IMR-90 (cell line): ENCODE measurements around the gene R3HDM4.

Experiments
- MXI1 ChIP-seq: IDR thresholded peaks from 2 replicates; pipeline ENCODE4 v1.6.1; 2012; ENCODE audit warnings: low read depth, mild to moderate bottlenecking, low read length, moderate library complexity, borderline replicate concordance
- POLR2A ChIP-seq: IDR thresholded peaks from 2 replicates; pipeline ENCODE4 v1.6.1; 2012; ENCODE audit warnings: mild to moderate bottlenecking, low read depth, low read length
- TF ChIP-seq, protein P1 (sequence below): conservative IDR thresholded peaks from 2 replicates; pipeline ENCODE4 v1.5.1; 2012; ENCODE audit warnings: mild to moderate bottlenecking, low read depth, low read length, improper control_type of control experiment

DNA sequence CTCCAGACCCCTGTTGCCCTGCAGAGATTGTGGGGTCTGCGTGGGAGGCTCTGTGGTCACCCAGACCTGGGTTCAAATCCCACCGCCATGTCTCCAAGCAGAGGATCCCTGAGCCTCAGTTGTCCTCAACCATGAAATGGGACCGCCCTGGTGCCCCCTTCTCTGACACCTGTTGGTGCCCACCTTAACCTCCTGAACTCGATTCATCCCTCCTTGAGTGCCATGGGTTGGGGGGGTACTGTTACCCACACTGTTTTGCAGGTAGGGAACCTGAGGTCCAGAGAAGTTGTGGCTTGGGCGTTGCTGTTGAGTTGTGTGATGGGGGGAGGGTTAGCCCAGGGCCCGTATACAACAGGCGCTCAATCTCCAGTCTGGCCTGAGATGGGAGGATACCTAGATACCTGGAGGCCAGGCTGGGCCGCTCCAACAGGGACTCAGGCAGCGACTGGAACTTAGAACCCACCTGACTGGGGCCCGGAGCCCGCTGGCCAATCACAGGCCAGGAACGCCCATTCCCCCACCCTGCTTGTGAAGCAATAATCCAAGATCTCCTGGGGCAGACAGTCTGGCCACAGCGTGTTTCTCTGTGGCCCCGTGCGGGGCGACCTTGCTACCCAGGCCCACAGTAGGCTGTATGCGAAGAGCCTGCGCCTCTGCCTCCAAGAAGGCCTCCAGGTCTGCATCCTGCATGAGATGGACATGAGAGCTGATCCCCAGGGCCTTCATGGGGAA is 15.6 kb upstream of the R3HDM4 start:
- TF ChIP-seq, protein P1, sequence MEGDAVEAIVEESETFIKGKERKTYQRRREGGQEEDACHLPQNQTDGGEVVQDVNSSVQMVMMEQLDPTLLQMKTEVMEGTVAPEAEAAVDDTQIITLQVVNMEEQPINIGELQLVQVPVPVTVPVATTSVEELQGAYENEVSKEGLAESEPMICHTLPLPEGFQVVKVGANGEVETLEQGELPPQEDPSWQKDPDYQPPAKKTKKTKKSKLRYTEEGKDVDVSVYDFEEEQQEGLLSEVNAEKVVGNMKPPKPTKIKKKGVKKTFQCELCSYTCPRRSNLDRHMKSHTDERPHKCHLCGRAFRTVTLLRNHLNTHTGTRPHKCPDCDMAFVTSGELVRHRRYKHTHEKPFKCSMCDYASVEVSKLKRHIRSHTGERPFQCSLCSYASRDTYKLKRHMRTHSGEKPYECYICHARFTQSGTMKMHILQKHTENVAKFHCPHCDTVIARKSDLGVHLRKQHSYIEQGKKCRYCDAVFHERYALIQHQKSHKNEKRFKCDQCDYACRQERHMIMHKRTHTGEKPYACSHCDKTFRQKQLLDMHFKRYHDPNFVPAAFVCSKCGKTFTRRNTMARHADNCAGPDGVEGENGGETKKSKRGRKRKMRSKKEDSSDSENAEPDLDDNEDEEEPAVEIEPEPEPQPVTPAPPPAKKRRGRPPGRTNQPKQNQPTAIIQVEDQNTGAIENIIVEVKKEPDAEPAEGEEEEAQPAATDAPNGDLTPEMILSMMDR = no peak
- no peak for TF ChIP-seq MXI1
- no peak for TF ChIP-seq POLR2A
